GM19023 (cell line): ENCODE results near the gene NCAM1.

ENCODE experiments used
- ATAC-seq: cut with Tn5 transposase; IDR thresholded peaks from one replicate; pipeline ENCODE4 v1.9.1; 2021; ENCODE audit warnings: mild to moderate bottlenecking, moderate library complexity; ENCODE audit not compliant: unreplicated experiment

The NCAM1 gene

GRCh38 chr11:113083571-113083970, 122.4 kb downstream of the NCAM1 start:
- no peak for ATAC-seq

GRCh38 chr11:113084297-113084696, 123.1 kb downstream of the NCAM1 start:
- no peak for ATAC-seq

GRCh38 chr11:113085446-113085845, 124.2 kb downstream of the NCAM1 start:
- ATAC-seq = no peak

GRCh38 chr11:113087706-113088105, 126.5 kb downstream of the NCAM1 start:
- no peak for ATAC-seq

- ATAC-seq = no peak
These were observed 129.7 kb downstream of the NCAM1 start for GRCh38 chr11:113090716-113091480.

GRCh38 chr11:113091481-113091780, 130.2 kb downstream of the NCAM1 start:
- ATAC-seq = no peak

GRCh38 chr11:113096648-113097047, 135.4 kb downstream of the NCAM1 start:
- ATAC-seq = no peak

- ATAC-seq = no peak
These were observed 142.9 kb downstream of the NCAM1 start for GRCh38 chr11:113103932-113104690.

- ATAC-seq = no peak
These were observed 143.6 kb downstream of the NCAM1 start for GRCh38 chr11:113104691-113105251.

GRCh38 chr11:113105592-113105991, 144.4 kb downstream of the NCAM1 start:
- no peak for ATAC-seq

- no peak for ATAC-seq
These were observed 145.3 kb downstream of the NCAM1 start for GRCh38 chr11:113106507-113106906.

GRCh38 chr11:113110046-113110445, 148.8 kb downstream of the NCAM1 start:
- no peak for ATAC-seq

GRCh38 chr11:113111156-113111555, 149.9 kb downstream of the NCAM1 start:
- ATAC-seq = no peak

- no peak for ATAC-seq
These were observed 151.1 kb downstream of the NCAM1 start for GRCh38 chr11:113112307-113112706.

GRCh38 chr11:113113801-113114704, 152.8 kb downstream of the NCAM1 start:
- ATAC-seq = no peak

- no peak for ATAC-seq
These were observed 153.4 kb downstream of the NCAM1 start for GRCh38 chr11:113114705-113115027.

GRCh38 chr11:113118104-113118503, 156.9 kb downstream of the NCAM1 start:
- ATAC-seq = no peak

- ATAC-seq = no peak
These were observed 157.9 kb downstream of the NCAM1 start for GRCh38 chr11:113119074-113119473.

GRCh38 chr11:113119966-113120736, 158.9 kb downstream of the NCAM1 start:
- ATAC-seq = no peak

GRCh38 chr11:113121746-113122145, 160.5 kb downstream of the NCAM1 start:
- no peak for ATAC-seq

GRCh38 chr11:113124006-113124405, 162.8 kb downstream of the NCAM1 start:
- no peak for ATAC-seq
